ENCODE data around the gene NTNG1.

DNA sequence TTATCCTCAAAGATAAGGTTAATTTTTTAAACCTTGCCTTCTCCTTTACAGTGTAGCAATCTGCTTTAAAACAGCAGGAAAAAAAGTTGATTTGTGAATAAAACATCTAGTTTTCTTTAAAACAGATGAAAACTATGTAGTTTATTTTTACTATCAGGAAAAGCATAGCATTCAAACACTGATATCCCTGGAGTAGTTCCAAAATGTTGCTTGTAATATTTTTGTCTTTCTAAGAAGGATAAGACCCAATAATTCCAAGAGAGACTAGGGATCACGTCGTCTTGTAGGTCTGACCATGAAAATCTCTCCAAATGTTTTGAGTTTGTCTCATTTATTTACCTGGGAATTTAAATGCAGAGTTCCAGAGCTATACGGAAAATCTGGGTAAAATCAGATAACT is 204.0 kb downstream of the NTNG1 start:
- TF ChIP-seq SRF (IDR thresholded peaks at IDR 0.05; ENCODE audit: low read depth, low read length), result no peak
- no peak for TF ChIP-seq POLR2AphosphoS5 (IDR thresholded peaks at IDR 0.05; ENCODE audit: low read depth, low read length)
- TF ChIP-seq KDM5A (IDR thresholded peaks at IDR 0.05; ENCODE audit: low read length), result no peak
- no peak for TF ChIP-seq CTCF (IDR thresholded peaks at IDR 0.05; ENCODE audit: control extremely low read depth in 1 of 3, insufficient read depth in 1 of 3, low read depth in 1 of 3, low read length in 3 of 3)
- TF ChIP-seq POLR2A (IDR thresholded peaks at IDR 0.05; ENCODE audit: control extremely low read depth in 1 of 2, low read depth in 2 of 2, low read length in 2 of 2), result no peak
